ENCODE measurements around the gene USP16.
A peak's percentile ranks its signal among the peaks of the same experiment; 100 is the strongest.

The USP16 gene

GRCh38 chr21:28992526-28993292 lies 31.8 kb upstream of the USP16 start, which contains the start of gene LTN1:
Gene LTN1 (minus strand): TSS chr21:28992877. CDS start chr21:28992805, 72 bp downstream.
- TF ChIP-seq CTCF (IDR thresholded peaks at IDR 0.05; ENCODE audit: low read depth, low read length, missing control alignments): no peak
- peak; percentile 99 for DNase-seq (ENCODE audit: extremely low read depth, low read depth)
- H3K4me3 ChIP-seq (replicated peaks; ENCODE audit: low read depth, low read length): peak within 1 kb of the TSS; percentile 89

- no peak for TF ChIP-seq CTCF (IDR thresholded peaks at IDR 0.05; ENCODE audit: low read depth, low read length, missing control alignments)
- DNase-seq (ENCODE audit: extremely low read depth, low read depth): no peak
- peak overlapping the region; percentile 89 for H3K4me3 ChIP-seq (replicated peaks; ENCODE audit: low read depth, low read length)
These were observed 31.2 kb upstream of the USP16 start for GRCh38 chr21:28993293-28993629.

GRCh38 chr21:29002442-29003144 lies 21.9 kb upstream of the USP16 start:
- peak; percentile 92 for DNase-seq (ENCODE audit: extremely low read depth, low read depth)
- H3K4me3 ChIP-seq (replicated peaks; ENCODE audit: low read depth, low read length): peak overlapping the region; percentile 69
- TF ChIP-seq CTCF (IDR thresholded peaks at IDR 0.05; ENCODE audit: low read depth, low read length, missing control alignments): no peak

GRCh38 chr21:29005696-29006095 lies 18.8 kb upstream of the USP16 start:
- no peak overlapping the region for H3K4me3 ChIP-seq (replicated peaks; ENCODE audit: low read depth, low read length)
- no peak for TF ChIP-seq CTCF (IDR thresholded peaks at IDR 0.05; ENCODE audit: low read depth, low read length, missing control alignments)
- DNase-seq (ENCODE audit: extremely low read depth, low read depth): no peak

- no peak for DNase-seq (ENCODE audit: extremely low read depth, low read depth)
- TF ChIP-seq CTCF (IDR thresholded peaks at IDR 0.05; ENCODE audit: low read depth, low read length, missing control alignments): no peak
- H3K4me3 ChIP-seq (replicated peaks; ENCODE audit: low read depth, low read length): no peak overlapping the region
These were observed 17.3 kb upstream of the USP16 start for GRCh38 chr21:29007135-29007534.

- no peak for DNase-seq (ENCODE audit: extremely low read depth, low read depth)
- TF ChIP-seq CTCF (IDR thresholded peaks at IDR 0.05; ENCODE audit: low read depth, low read length, missing control alignments): no peak
- no peak overlapping the region for H3K4me3 ChIP-seq (replicated peaks; ENCODE audit: low read depth, low read length)
These were observed 16.7 kb upstream of the USP16 start for GRCh38 chr21:29007810-29008209.
